AG04449 (cell line): ENCODE data around the gene CHCHD4.

Experiments
- CTCF ChIA-PET: fragments of 350-600 bp; formaldehyde crosslinking; extraction: SDS; loops from one replicate; lab custom pipeline; 2021; ENCODE audit warnings: antibody characterized with exemption; lab: Yijun Ruan, JAX
- POLR2A ChIA-PET: fragments of 400-600, 350-600 bp; formaldehyde crosslinking; extraction: SDS; loops from one replicate; lab custom pipeline; 2020; ENCODE audit warnings: antibody characterized with exemption, inconsistent platforms; lab: Yijun Ruan, JAX
- DNase-seq: peaks from one replicate; pipeline ENCODE4 v3.0.0-alpha.2; 2010; ENCODE audit warnings: low read depth, low spot score
- H3K4me3 ChIP-seq: 2 replicates; pipeline ENCODE4 v1.5.1; 2011; ENCODE audit warnings: low read depth, mild to moderate bottlenecking, control low read depth, low read length
- TF ChIP-seq, protein P1 (sequence below): IDR thresholded peaks from one replicate; pipeline ENCODE4 v1.5.1; 2011; ENCODE audit warnings: mild to moderate bottlenecking, moderate library complexity, low read length, control low read depth, inconsistent platforms; ENCODE audit not compliant: insufficient read depth; ENCODE audit errors: missing control alignments

CHCHD4 gene

DNA sequence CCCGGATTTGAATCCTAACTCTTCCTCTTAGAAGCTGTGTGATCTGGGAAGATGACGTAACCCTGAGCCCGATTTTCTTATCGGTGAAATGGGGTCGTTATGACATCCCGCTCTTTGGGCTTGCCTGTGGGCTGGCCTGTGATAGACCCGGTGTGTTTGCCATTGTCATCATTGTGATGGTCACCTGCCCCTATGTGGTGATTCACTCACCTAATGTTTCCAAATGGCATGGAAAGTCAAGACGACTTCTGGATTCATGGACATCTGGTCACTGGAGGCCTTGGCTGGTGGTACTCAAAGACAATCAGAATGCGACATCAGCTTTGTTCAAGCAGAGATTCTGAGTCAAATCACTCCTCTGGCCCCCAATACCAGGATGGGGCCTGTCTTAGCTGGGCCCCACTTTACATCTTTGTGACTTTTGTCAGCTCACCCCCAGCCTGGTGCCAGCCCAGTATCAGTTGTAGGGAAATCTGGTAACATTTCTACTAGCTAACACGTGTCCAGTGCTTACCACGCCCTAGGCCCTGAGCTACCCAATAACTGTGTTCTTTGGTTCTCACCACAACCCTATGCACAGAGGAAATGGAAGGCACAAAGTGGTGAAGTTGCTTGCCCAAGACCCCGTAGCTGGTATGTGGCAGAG is 3.0 kb upstream of the CHCHD4 start:
- DNase-seq, result no peak
- no peak overlapping the region; the same call in 1 of the 2 replicates for H3K4me3 ChIP-seq
- CTCF ChIA-PET, result interaction anchor here (2.7 kb wide), 1 partner anchor 231 kb away, joined by 18 read pairs; no protein-coding TSS in a partner anchor
- TF ChIP-seq, protein P1, sequence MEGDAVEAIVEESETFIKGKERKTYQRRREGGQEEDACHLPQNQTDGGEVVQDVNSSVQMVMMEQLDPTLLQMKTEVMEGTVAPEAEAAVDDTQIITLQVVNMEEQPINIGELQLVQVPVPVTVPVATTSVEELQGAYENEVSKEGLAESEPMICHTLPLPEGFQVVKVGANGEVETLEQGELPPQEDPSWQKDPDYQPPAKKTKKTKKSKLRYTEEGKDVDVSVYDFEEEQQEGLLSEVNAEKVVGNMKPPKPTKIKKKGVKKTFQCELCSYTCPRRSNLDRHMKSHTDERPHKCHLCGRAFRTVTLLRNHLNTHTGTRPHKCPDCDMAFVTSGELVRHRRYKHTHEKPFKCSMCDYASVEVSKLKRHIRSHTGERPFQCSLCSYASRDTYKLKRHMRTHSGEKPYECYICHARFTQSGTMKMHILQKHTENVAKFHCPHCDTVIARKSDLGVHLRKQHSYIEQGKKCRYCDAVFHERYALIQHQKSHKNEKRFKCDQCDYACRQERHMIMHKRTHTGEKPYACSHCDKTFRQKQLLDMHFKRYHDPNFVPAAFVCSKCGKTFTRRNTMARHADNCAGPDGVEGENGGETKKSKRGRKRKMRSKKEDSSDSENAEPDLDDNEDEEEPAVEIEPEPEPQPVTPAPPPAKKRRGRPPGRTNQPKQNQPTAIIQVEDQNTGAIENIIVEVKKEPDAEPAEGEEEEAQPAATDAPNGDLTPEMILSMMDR, result no peak
- POLR2A ChIA-PET, result interaction anchor here (1.0 kb wide), 1 partner anchor 275 kb away, joined by 3 read pairs; the partner anchor contains the start of gene SLC6A6

DNA sequence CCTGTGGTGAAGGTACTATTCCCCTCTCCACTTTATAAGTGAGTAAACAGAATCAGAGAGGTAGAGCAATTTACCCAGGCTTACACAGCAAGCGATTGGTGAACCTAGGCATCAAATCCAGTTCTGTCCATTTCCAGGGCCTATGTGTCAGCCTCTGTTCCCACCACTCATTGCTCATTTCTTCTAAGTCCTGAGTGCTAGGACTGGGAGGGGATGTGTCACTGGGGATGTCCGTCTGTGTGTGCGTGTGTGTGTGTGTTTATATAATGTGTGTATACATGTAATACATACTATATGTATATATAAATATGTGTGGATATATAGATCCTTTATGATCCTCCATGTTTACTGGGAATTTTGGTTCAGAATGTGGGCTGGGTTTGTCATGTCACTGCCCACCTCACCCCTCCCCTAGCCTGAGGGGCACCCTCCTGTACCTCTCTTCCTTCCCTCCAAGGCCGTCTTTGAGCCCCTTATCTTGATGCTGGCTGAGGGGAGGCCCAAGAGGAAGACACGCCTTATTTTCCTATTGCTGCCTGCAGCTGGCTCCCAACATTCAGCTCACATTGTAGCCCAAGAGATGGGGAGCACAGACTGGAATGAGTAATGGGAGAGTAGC is 2.3 kb upstream of the CHCHD4 start:
- CTCF ChIA-PET, result interaction anchor here (2.7 kb wide), 1 partner anchor 230 kb away, joined by 18 read pairs; no protein-coding TSS in a partner anchor

DNA sequence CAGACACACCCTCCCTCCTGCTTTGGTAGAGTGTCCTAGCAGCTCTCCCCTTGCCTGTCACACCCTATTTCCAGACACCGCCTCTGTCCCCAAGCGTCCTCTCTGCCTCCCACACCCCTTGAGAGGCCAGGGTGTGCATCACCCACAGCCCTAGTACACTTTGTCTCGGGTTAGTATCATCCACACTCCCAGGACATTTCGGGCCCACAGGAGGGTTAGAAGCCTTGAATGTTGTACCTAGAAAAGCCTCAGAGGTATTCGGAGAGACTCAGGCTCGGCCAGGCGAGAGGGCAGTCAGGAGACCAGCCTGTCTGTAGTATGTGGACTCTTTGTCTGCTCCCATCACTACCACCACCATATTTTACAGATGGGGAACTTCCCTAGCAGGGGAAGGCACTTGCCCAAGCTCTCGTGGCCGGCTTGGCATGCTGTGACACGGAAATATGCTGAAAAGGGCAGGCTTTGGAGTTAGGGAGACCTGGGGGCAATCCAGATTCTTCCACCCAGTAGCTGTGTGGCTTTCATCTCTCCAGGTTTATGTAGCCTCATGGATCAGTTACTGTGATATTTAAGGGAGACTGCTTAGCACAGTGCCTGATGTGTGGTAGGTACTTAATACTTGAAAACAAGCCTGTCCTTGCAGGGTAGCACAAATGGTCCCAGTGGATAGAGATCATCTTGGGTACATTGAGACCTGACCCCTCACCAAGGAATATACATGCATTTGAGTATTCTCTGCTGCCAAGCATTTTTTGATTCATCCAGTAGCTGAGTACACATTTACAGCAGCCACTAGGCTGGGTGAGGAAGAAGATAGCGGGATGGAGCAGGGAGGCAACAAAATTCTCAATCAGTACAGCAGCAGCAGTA is 1.6 kb upstream of the CHCHD4 start:
- peak overlapping the region; percentile 100 for H3K4me3 ChIP-seq
- POLR2A ChIA-PET, result interaction anchor here (1.0 to 2.5 kb wide), 9 partner anchors 8 to 85 kb away, joined by 3 to 33 read pairs (median 10); partner anchors contain the start of genes LSM3 and XPC
- CTCF ChIA-PET, result interaction anchor here (1.0 to 2.7 kb wide), 8 partner anchors 8 to 472 kb away, joined by 3 to 18 read pairs (median 8); no protein-coding TSS in a partner anchor
- DNase-seq, result no peak
- TF ChIP-seq, protein P1, result no peak

More for the DNA sequence above, 2.3 kb upstream of the CHCHD4 start:
- no peak for DNase-seq
- H3K4me3 ChIP-seq, result peak overlapping the region; percentile 100
- POLR2A ChIA-PET, result interaction anchor here (1.0 to 2.5 kb wide), 2 partner anchors 51 to 275 kb away, joined by 3 to 22 read pairs; partner anchors contain the start of genes LSM3, SLC6A6 and XPC
- TF ChIP-seq, protein P1, result no peak

DNA sequence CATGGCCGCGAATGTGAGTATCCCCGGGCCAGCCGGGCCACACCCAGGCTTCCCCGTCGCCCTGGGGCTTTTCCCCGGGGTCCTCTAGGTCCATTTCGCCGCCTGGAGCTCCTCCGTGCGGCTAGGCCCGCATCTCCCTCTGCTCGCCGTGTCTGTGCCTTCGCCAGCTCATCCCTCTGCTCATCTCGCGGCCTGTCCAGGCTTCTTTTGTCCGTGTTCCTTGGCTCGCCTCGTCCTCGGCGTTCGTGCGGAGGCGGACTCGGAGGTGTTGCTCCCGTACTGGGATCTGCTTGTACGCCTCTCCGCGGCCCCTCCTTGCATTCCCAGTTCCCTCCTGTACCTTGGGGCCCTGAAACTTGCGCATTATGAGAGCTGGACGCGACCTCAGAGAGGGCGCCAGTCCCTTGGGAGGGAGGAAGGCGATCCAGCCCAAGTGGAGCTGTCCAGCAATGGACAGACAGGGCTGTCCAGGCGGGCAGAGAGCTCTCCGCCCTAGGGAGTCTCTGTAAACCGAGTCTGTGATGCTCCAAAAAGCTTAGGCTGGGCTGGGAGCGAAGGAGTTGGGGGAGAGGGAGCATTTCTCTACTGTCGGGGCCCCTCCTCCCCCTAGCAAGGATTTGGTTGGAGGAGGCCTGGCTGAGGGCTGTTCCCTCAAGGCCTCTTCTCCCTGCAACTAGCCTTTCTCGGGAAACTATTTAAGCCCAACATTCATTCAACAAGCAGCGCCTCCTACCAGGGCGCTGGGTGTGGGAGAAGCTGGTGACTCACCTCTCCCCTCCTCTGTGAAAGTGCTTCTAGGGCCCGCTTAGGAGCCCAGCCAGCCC is 735 bp upstream of the CHCHD4 start:
- DNase-seq, result peak; percentile 86
- H3K4me3 ChIP-seq, result peak overlapping the region; percentile 100
- ChIA-PET POLR2A (interaction anchor here (0.7 to 2.5 kb wide), 15 partner anchors 9 to 526 kb away, joined by 3 to 33 read pairs (median 7); partner anchors contain the start of genes CCDC174, LSM3 and XPC), CTCF (interaction anchor here (0.8 to 2.7 kb wide), 11 partner anchors 9 to 471 kb away, joined by 3 to 18 read pairs (median 5); partner anchors contain the start of gene XPC)
- TF ChIP-seq, protein P1, result peak; percentile 40

DNA sequence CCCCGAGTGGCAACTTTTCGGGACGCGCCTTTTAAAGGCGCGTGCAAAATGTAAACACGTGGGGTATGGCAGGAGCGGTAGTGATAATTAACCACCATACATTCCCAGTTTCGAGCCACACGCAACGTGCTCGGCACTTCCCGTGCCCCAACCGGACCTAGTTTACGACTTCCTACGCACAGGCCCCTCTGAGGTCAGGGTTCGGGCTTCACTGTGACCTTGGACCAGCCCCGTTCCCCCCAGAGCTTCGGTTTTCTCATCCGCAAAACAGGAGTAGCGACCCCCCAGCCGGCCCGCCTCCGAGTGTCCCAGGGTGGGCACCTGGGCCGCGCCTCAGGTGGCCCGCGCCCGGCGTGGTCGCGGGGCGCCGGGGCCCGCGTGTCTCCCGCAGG is 451 bp downstream of the CHCHD4 start:
- POLR2A ChIA-PET, result interaction anchor here (0.6 to 2.5 kb wide), 11 partner anchors 10 to 529 kb away, joined by 3 to 33 read pairs (median 7); partner anchors contain the start of genes CCDC174, LSM3 and XPC
- TF ChIP-seq, protein P1, result no peak
- DNase-seq, result no peak
- peak overlapping the region; percentile 80 for H3K4me3 ChIP-seq
- CTCF ChIA-PET, result interaction anchor here (1.2 to 2.4 kb wide), 9 partner anchors 10 to 474 kb away, joined by 3 to 16 read pairs (median 4); no protein-coding TSS in a partner anchor
